Panc1 (cell line): ENCODE data around the gene ARL15. TPM values are rescaled to one million over a fixed set of nuclear protein-coding genes. Genes with fewer than 3 reads are reported as not detected.

Experiments used
- ATAC-seq: fragments of 200-7000 bp; cut with Tn5 transposase; 2 replicates; pipeline ENCODE4 v1.9.1; 2020; ENCODE audit warnings: mild to moderate bottlenecking, moderate library complexity
- BruUV-seq: library from RNA; stranded (reverse); fragments of 400-500 nt; replicated peaks from 2 replicates; lab custom pipeline; 2021; lab: Mats Ljungman, UMichigan
- CTCF ChIA-PET: fragments of 300-600 bp; sonication (Branson Sonifier 250); formaldehyde crosslinking; loops from one replicate; lab custom pipeline; 2022; ENCODE audit warnings: antibody characterized with exemption; lab: Charles Lee
- POLR2A ChIA-PET: fragments of 300-600 bp; sonication (Branson Sonifier 250); formaldehyde crosslinking; loops from one replicate; lab custom pipeline; 2022; ENCODE audit warnings: antibody characterized with exemption; lab: Charles Lee
- DNase-seq: peaks from one replicate; pipeline ENCODE4 v3.0.0-alpha.2; 2010; ENCODE audit warnings: low read depth, low spot score
- H3K27ac ChIP-seq: 2 replicates; pipeline ENCODE4 v1.5.1; 2011; ENCODE audit warnings: mild to moderate bottlenecking, low read length, inconsistent platforms
- H3K27me3 ChIP-seq: fragments of 200-500 bp; sonication (Bioruptor generic); 2 replicates; pipeline ENCODE4 v1.6.0; 2014; ENCODE audit warnings: low read length, inconsistent platforms; ENCODE audit not compliant: control insufficient read depth, insufficient read depth
- H3K36me3 ChIP-seq: fragments of 200-500 bp; sonication (Bioruptor generic); 2 replicates; pipeline ENCODE4 v1.5.1; 2014; ENCODE audit warnings: inconsistent platforms, mild to moderate bottlenecking, low read length, moderate library complexity; ENCODE audit not compliant: control insufficient read depth, insufficient read depth
- H3K4me1 ChIP-seq: 2 replicates; pipeline ENCODE4 v1.5.1; 2011; ENCODE audit warnings: inconsistent platforms, mild to moderate bottlenecking, low read length, moderate library complexity; ENCODE audit not compliant: control insufficient read depth, insufficient read depth
- H3K4me3 ChIP-seq, 2 experiments: 2 replicates each; pipeline ENCODE4 v1.5.1; 2011 to 2012; ENCODE audit warnings: low read depth in 2 of 2, low read length in 2 of 2, mild to moderate bottlenecking in 2 of 2, inconsistent platforms in 1 of 2, moderate library complexity in 1 of 2
- H3K9me3 ChIP-seq: fragments of 200-500 bp; sonication (Bioruptor generic); 2 replicates; pipeline ENCODE4 v1.5.1; 2014; ENCODE audit warnings: low read depth, mild to moderate bottlenecking, inconsistent platforms, low read length, moderate library complexity; ENCODE audit not compliant: control insufficient read depth, insufficient read depth
- POLR2AphosphoS5 ChIP-seq: IDR thresholded peaks from 2 replicates; pipeline ENCODE4 v1.6.1; 2012; ENCODE audit warnings: mild to moderate bottlenecking, low read depth, low read length, moderate library complexity
- SIN3A ChIP-seq: IDR thresholded peaks from 2 replicates; pipeline ENCODE4 v1.6.1; 2012; ENCODE audit warnings: low read depth, mild to moderate bottlenecking, low read length, moderate library complexity, borderline replicate concordance; ENCODE audit not compliant: insufficient read depth
- TCF7L2 ChIP-seq: IDR thresholded peaks from 2 replicates; pipeline ENCODE4 v1.6.1; 2011; ENCODE audit warnings: mild to moderate bottlenecking, low read depth, low read length, inconsistent platforms
- in situ Hi-C: cut with HindIII; loops from 2 replicates; pipeline ENCODE4 v1.10.0; 2016; ENCODE audit warnings: low sequenced_read_pairs, low pct_unique_long_range_greater_than_20kb
- intact Hi-C: fragments of 100-400 bp; cut with micrococcal nuclease; formaldehyde crosslinking; loops from one replicate; pipeline ENCODE4 v1.10.0; 2022; ENCODE audit not compliant: unreplicated experiment
- total RNA-seq: library from RNA; stranded (reverse); gene quantifications from one replicate; pipeline ENCODE4 v1.2.1, GENCODE V29; 2021; ENCODE audit not compliant: unreplicated experiment
- TF ChIP-seq, protein P1 (sequence below), 2 experiments: IDR thresholded peaks; 2 replicates each; pipeline ENCODE4 v1.6.1; 2011 to 2012; ENCODE audit warnings: low read depth in 2 of 2, control low read depth in 1 of 2, low read length in 1 of 2, mild to moderate bottlenecking in 1 of 2, moderate library complexity in 1 of 2; ENCODE audit not compliant: insufficient read depth in 1 of 2
- TF ChIP-seq, protein P2 (sequence below): fragments of 450-650 bp; IDR thresholded peaks from 2 replicates; pipeline ENCODE4 v1.5.1; 2017; ENCODE audit warnings: mild to moderate bottlenecking

Gene ARL15
- total RNA-seq, 1 experiment from 2014 or later, result 16.5 TPM

DNA sequence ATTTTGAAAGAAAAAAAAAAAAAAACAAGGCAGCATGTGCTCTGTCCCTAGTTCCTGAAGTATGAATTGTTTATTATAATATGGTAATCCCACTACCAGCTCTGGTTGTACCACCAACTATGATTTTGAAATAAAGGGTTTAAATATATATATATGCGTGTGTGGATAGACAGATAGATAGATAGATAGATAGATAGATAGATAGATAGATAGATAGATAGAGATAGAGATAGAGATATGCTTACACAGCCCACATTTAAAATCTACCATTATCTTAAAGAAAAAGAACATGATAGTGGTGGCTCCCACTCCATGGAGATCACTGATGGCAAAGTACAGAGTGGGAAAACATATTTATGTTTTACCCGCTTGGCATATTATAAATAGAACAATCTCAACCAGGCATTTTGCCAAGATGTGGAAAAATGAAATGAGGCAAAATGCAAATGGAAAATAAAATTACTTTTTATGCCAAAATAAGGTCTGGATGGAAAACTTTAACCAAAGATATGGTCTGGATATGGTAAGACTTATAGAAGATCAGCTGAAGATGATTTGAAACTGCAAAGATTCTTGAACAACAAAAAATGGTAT, 170.0 kb downstream of the ARL15 start:
- H3K36me3 ChIP-seq, result no peaks in the 10 kb centered on the region
- H3K27ac ChIP-seq, result no peak overlapping the region
- H3K4me3 ChIP-seq, result no peak overlapping the region
- ATAC-seq (no peak), DNase-seq (no peak)
- TF ChIP-seq POLR2AphosphoS5, result no peak
- TF ChIP-seq, protein P1, sequence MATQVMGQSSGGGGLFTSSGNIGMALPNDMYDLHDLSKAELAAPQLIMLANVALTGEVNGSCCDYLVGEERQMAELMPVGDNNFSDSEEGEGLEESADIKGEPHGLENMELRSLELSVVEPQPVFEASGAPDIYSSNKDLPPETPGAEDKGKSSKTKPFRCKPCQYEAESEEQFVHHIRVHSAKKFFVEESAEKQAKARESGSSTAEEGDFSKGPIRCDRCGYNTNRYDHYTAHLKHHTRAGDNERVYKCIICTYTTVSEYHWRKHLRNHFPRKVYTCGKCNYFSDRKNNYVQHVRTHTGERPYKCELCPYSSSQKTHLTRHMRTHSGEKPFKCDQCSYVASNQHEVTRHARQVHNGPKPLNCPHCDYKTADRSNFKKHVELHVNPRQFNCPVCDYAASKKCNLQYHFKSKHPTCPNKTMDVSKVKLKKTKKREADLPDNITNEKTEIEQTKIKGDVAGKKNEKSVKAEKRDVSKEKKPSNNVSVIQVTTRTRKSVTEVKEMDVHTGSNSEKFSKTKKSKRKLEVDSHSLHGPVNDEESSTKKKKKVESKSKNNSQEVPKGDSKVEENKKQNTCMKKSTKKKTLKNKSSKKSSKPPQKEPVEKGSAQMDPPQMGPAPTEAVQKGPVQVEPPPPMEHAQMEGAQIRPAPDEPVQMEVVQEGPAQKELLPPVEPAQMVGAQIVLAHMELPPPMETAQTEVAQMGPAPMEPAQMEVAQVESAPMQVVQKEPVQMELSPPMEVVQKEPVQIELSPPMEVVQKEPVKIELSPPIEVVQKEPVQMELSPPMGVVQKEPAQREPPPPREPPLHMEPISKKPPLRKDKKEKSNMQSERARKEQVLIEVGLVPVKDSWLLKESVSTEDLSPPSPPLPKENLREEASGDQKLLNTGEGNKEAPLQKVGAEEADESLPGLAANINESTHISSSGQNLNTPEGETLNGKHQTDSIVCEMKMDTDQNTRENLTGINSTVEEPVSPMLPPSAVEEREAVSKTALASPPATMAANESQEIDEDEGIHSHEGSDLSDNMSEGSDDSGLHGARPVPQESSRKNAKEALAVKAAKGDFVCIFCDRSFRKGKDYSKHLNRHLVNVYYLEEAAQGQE (IDR thresholded peaks at IDR 0.05; ENCODE audit: insufficient read depth in 1 of 2, low read depth in 2 of 2, low read length in 1 of 2), result no peak
- in situ Hi-C loops (no loop called here), intact Hi-C loops (no loop called here)
- H3K4me1 ChIP-seq, result no peaks in the 10 kb centered on the region
- no TSS peak for BruUV-seq
- no peaks in the 10 kb centered on the region for H3K9me3 ChIP-seq
- no peaks in the 10 kb centered on the region for H3K27me3 ChIP-seq
- CTCF ChIA-PET, result no interaction called here
- POLR2A ChIA-PET, result no interaction called here

DNA sequence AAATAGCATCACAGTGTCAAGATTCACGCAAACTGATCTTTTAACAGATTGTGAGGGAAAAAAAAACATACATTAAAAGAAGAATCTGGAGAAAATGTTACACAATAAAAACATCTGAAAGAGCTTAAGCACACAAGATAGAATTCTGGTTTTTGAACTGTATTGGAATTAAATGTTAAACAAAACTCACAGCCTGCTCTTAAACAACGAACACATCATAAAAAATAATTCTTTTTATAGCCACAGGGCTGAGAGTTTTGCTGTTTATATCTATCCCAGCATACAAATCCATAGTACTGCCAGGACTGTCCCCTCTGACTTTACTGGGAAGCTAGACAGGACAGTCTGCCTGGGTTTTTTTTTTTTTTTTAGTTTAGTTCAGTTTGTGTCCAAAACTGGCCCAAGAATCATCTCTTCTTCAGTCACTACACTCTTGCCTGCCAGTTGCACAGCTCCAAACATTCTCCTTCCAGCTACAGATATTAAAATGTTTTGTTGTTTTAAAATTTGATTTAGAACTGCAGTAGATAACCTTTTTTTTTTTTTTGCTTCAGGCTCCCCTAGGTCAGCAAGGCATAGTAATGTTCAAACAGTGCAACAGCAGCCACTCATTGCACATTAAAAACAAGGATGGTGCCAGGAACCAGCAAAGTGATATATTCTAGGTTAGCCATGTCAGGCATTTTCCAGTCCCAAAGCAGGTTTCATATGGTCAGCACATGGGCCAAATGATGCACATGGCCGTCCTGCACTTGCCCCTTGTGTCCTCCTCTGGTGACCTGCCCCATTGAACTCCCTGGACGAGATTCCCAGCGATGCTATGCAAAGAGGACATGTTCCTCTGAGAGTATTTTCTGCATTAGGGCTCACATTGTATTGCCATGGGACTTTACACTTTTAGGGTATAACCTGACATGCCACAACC, 173.6 kb downstream of the ARL15 start:
- CTCF ChIA-PET, result no interaction called here
- no peak for ATAC-seq
- Histone ChIP-seq H3K27me3 (no peaks in the 10 kb centered on the region), H3K9me3 (no peaks in the 10 kb centered on the region), H3K4me1 (no peaks in the 10 kb centered on the region), H3K36me3 (no peaks in the 10 kb centered on the region), H3K27ac (no peak overlapping the region), H3K4me3 (no peak overlapping the region)
- DNase-seq, result no peak
- intact Hi-C loops (no loop called here), in situ Hi-C loops (no loop called here)
- TF ChIP-seq, protein P2, sequence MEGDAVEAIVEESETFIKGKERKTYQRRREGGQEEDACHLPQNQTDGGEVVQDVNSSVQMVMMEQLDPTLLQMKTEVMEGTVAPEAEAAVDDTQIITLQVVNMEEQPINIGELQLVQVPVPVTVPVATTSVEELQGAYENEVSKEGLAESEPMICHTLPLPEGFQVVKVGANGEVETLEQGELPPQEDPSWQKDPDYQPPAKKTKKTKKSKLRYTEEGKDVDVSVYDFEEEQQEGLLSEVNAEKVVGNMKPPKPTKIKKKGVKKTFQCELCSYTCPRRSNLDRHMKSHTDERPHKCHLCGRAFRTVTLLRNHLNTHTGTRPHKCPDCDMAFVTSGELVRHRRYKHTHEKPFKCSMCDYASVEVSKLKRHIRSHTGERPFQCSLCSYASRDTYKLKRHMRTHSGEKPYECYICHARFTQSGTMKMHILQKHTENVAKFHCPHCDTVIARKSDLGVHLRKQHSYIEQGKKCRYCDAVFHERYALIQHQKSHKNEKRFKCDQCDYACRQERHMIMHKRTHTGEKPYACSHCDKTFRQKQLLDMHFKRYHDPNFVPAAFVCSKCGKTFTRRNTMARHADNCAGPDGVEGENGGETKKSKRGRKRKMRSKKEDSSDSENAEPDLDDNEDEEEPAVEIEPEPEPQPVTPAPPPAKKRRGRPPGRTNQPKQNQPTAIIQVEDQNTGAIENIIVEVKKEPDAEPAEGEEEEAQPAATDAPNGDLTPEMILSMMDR, result no peak
- no peak for TF ChIP-seq SIN3A
- TF ChIP-seq, protein P1 (IDR thresholded peaks at IDR 0.05; ENCODE audit: insufficient read depth in 1 of 2, low read depth in 2 of 2, low read length in 1 of 2), result no peak
- no peak for TF ChIP-seq POLR2AphosphoS5
- TF ChIP-seq TCF7L2, result no peak
- POLR2A ChIA-PET, result no interaction called here
- BruUV-seq, result no TSS peak
